Neuronal stem cell (in vitro differentiated cells): ENCODE results near the gene ASCC1.

Source experiments
- DNase-seq: peaks from one replicate; pipeline ENCODE4 v3.0.0-alpha.2; 2013; ENCODE audit warnings: low spot score
- H2AFZ ChIP-seq: one replicate; pipeline ENCODE4 v1.6.1; 2013; ENCODE audit warnings: mild to moderate bottlenecking, low read length, inconsistent platforms
- H2AK5ac ChIP-seq: 2 replicates; pipeline ENCODE4 v1.6.1; 2013; ENCODE audit warnings: low read depth, mild to moderate bottlenecking, inconsistent platforms, low read length, moderate library complexity, mixed read lengths
- H2BK120ac ChIP-seq: 2 replicates; pipeline ENCODE4 v1.6.1; 2013; ENCODE audit warnings: low read depth, mild to moderate bottlenecking, inconsistent platforms, low read length, moderate library complexity, mixed read lengths
- H2BK12ac ChIP-seq: one replicate; pipeline ENCODE4 v1.6.1; 2013; ENCODE audit warnings: low read length, inconsistent platforms
- H2BK15ac ChIP-seq: 2 replicates; pipeline ENCODE4 v1.6.1; 2013; ENCODE audit warnings: mild to moderate bottlenecking, low read length, inconsistent platforms, mixed read lengths
- H2BK5ac ChIP-seq: one replicate; pipeline ENCODE4 v1.6.1; 2013; ENCODE audit warnings: inconsistent platforms, mild to moderate bottlenecking, low read length, moderate library complexity
- H3K14ac ChIP-seq: one replicate; pipeline ENCODE4 v1.6.1; 2013; ENCODE audit warnings: low read length, inconsistent platforms
- H3K18ac ChIP-seq: 2 replicates; pipeline ENCODE4 v1.6.1; 2013; ENCODE audit warnings: low read length, inconsistent platforms
- H3K23ac ChIP-seq: 2 replicates; pipeline ENCODE4 v1.6.1; 2013; ENCODE audit warnings: low read depth, mild to moderate bottlenecking, mixed read lengths, low read length, inconsistent platforms; ENCODE audit not compliant: poor library complexity
- H3K27ac ChIP-seq: replicated peaks from 3 replicates; pipeline ENCODE4 v1.5.1; 2013; ENCODE audit warnings: low read length, inconsistent platforms
- H3K27me3 ChIP-seq, 3 experiments: 2 replicates each; pipeline ENCODE4 v1.6.1; 2013; ENCODE audit warnings: low read length in 3 of 3, mild to moderate bottlenecking in 2 of 3, inconsistent platforms in 1 of 3, low read depth in 1 of 3, mixed read lengths in 1 of 3, moderate library complexity in 1 of 3; ENCODE audit not compliant: control insufficient read depth in 3 of 3, insufficient read depth in 3 of 3
- H3K36me3 ChIP-seq, 2 donors: replicated peaks in 1 of 2; 2 replicates each; pipeline ENCODE4 v1.6.1; 2013; ENCODE audit warnings: low read length in 2 of 2; ENCODE audit not compliant: control insufficient read depth in 2 of 2, insufficient read depth in 2 of 2
- H3K4ac ChIP-seq: 2 replicates; pipeline ENCODE4 v1.6.1; 2013; ENCODE audit warnings: inconsistent platforms, mild to moderate bottlenecking, low read length, moderate library complexity
- H3K4me1 ChIP-seq, 2 donors: 1 replicate in 1 of 2; 2 replicates in 1 of 2; pipeline ENCODE4 v1.6.1; 2013; ENCODE audit warnings: low read length in 2 of 2, low read depth in 1 of 2; ENCODE audit not compliant: control insufficient read depth in 2 of 2, insufficient read depth in 1 of 2
- H3K4me2 ChIP-seq: one replicate; pipeline ENCODE4 v1.6.1; 2013; ENCODE audit warnings: mild to moderate bottlenecking, low read length, inconsistent platforms; ENCODE audit not compliant: insufficient read depth, poor library complexity, severe bottlenecking
- H3K4me3 ChIP-seq, 2 donors: 2 replicates each; pipeline ENCODE4 v1.5.1; 2013; ENCODE audit warnings: low read length in 2 of 2, mild to moderate bottlenecking in 2 of 2, inconsistent platforms in 1 of 2, moderate library complexity in 1 of 2
- H3K79me1 ChIP-seq: one replicate; pipeline ENCODE4 v1.6.1; 2013; ENCODE audit warnings: low read depth, mild to moderate bottlenecking, inconsistent platforms, low read length, moderate library complexity
- H3K9ac ChIP-seq: one replicate; pipeline ENCODE4 v1.6.1; 2013; ENCODE audit warnings: mild to moderate bottlenecking, low read depth, low read length, inconsistent platforms; ENCODE audit not compliant: poor library complexity
- H3K9me3 ChIP-seq, 2 donors: replicated peaks in 1 of 2; 2 replicates each; pipeline versions ENCODE3 to v1.6.1; 2013; ENCODE audit warnings: low read length in 2 of 2, mild to moderate bottlenecking in 2 of 2, inconsistent platforms in 1 of 2, low read depth in 1 of 2, mixed read lengths in 1 of 2, moderate library complexity in 1 of 2; ENCODE audit not compliant: control insufficient read depth in 2 of 2, insufficient read depth in 1 of 2
- H4K8ac ChIP-seq: one replicate; pipeline ENCODE4 v1.6.1; 2013; ENCODE audit warnings: low read depth, mild to moderate bottlenecking, inconsistent platforms, low read length, moderate library complexity
- H4K91ac ChIP-seq: one replicate; pipeline ENCODE4 v1.6.1; 2013; ENCODE audit warnings: low read length, low read depth, mild to moderate bottlenecking, inconsistent platforms; ENCODE audit not compliant: poor library complexity
- WGBS, 2 donors: extraction: QIAGEN DNeasy Blood & Tissue Kit; methylation state at CpG; one replicate each; pipeline ENCODE4 v1.1.7; 2013; ENCODE audit warnings: missing lambda C conversion rate in 2 of 2, mixed read lengths in 1 of 2; ENCODE audit not compliant: insufficient read length in 2 of 2, insufficient replicate concordance in 1 of 2; ENCODE audit errors: extremely low coverage in 2 of 2; 5-methylcytosine and 5-hydroxymethylcytosine counted together

Gene ASCC1

DNA sequence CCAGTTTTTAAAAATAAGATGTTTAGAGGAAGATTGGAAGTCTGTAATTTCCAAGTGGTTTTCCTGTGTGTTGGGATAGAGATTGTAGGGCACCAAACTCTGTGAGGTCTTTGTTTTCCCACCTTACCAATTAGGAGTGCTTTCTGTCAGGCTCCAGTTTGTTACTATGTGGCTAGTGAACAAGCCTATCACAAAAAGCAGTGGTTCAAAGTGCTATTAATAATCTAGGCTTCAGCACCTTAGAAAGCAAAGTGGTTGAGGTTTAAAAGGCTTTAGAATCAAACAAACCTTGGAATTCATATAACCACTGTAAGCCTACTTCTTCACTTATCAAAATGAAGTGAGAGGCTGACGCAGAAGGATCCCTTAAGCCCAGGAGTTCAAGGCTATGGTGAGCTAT, 11.4 kb downstream of the ASCC1 start:
- Histone ChIP-seq H3K4me1 (no peaks in the 10 kb centered on the region), H2BK5ac (no peak overlapping the region), H3K9ac (no peak overlapping the region), H3K36me3 (peaks cover 3 to 67% of the 10 kb centered on the region in 2 donors), H2AK5ac (no peak overlapping the region), H3K18ac (no peak overlapping the region), H4K8ac (no peak overlapping the region), H2BK15ac (no peak overlapping the region), H3K9me3 (no peaks in the 10 kb centered on the region), H3K4me3 (no peak overlapping the region), H2BK120ac (no peak overlapping the region), H3K79me1 (no peaks in the 10 kb centered on the region), H2AFZ (no peak overlapping the region), H3K4me2 (no peak overlapping the region), H3K14ac (no peak overlapping the region), H3K27ac (no peak overlapping the region), H3K4ac (no peak overlapping the region), H3K27me3 (no peaks in the 10 kb centered on the region), H2BK12ac (no peak overlapping the region), H4K91ac (no peak overlapping the region), H3K23ac (no peak overlapping the region)
- no CpG with 5 or more reads among the region's 1 CpG for WGBS, 2 donors
- DNase-seq, result no peak

DNA sequence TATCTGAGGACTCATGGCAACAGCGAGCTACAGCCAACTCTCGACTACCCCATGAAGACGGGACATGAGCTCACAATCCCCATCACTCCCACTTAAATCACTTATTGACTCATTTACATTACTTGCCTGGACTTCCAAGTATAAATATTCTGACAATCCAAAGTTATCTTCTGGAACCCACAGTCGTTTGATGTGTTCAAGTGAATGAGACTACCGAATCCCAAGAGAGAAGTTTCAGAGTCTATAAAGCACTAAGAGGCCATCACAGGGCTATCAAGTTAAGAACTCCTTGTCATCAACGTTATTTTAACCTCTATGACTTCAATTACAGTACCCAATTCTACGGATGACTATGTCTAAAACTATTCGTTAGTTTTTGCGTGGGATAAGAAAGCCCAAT, 11.8 kb downstream of the ASCC1 start:
- no peaks in the 10 kb centered on the region for H3K79me1 ChIP-seq
- H2BK5ac ChIP-seq, result no peak overlapping the region
- no peak overlapping the region for H2AFZ ChIP-seq
- H4K8ac ChIP-seq, result no peak overlapping the region
- no peak overlapping the region for H3K4ac ChIP-seq
- H3K4me2 ChIP-seq, result no peak overlapping the region
- DNase-seq, result no peak
- no peak overlapping the region for H4K91ac ChIP-seq
- H3K4me3 ChIP-seq, result no peak overlapping the region
- H3K4me1 ChIP-seq, result no peaks in the 10 kb centered on the region
- no peak overlapping the region for H3K23ac ChIP-seq
- H2BK15ac ChIP-seq, result no peak overlapping the region
- no peaks in the 10 kb centered on the region for H3K27me3 ChIP-seq
- no peaks in the 10 kb centered on the region for H3K9me3 ChIP-seq
- WGBS, 2 donors, result no CpG with 5 or more reads among the region's 9 CpGs
- no peak overlapping the region for H2BK12ac ChIP-seq
- no peak overlapping the region for H3K27ac ChIP-seq
- peaks cover 3 to 63% of the 10 kb centered on the region in 2 donors for H3K36me3 ChIP-seq
- no peak overlapping the region for H3K9ac ChIP-seq
- no peak overlapping the region for H2AK5ac ChIP-seq
- no peak overlapping the region for H2BK120ac ChIP-seq
- no peak overlapping the region for H3K14ac ChIP-seq
- H3K18ac ChIP-seq, result no peak overlapping the region

DNA sequence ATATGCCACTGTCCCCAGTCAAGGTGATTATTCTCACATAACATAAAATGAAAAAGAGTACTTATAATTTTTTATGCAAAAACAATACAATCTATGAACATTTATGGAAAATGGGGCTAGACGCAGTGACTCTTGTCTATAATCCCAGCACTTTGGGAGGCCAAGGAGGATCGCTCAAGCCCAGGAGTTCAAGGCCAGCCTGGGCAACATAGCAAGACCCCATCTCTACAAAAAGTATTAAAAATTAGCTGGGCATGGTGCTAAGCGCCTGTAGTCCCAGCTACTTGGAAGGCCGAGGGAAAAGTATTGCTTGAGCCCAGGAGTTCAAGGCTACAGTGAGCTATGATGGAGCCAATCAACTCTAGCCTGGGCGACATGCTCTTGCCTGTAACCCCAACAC, 14.8 kb downstream of the ASCC1 start:
- Histone ChIP-seq H2BK5ac (peak overlapping the region; percentile 24), H3K23ac (no peak overlapping the region), H3K4ac (no peak overlapping the region), H4K91ac (no peak overlapping the region), H3K27ac (no peak overlapping the region), H2BK120ac (no peak overlapping the region), H3K9me3 (no peaks in the 10 kb centered on the region), H3K4me2 (no peak overlapping the region), H3K4me3 (no peak overlapping the region), H3K27me3 (no peaks in the 10 kb centered on the region), H3K9ac (no peak overlapping the region), H2BK15ac (no peak overlapping the region), H2BK12ac (no peak overlapping the region), H2AFZ (no peak overlapping the region), H2AK5ac (no peak overlapping the region), H3K36me3 (peaks cover 3 to 55% of the 10 kb centered on the region in 2 donors), H3K14ac (no peak overlapping the region), H3K4me1 (no peaks in the 10 kb centered on the region), H4K8ac (no peak overlapping the region), H3K79me1 (no peaks in the 10 kb centered on the region), H3K18ac (no peak overlapping the region)
- no peak for DNase-seq
- WGBS, 2 donors, result no CpG with 5 or more reads among the region's 5 CpGs

DNA sequence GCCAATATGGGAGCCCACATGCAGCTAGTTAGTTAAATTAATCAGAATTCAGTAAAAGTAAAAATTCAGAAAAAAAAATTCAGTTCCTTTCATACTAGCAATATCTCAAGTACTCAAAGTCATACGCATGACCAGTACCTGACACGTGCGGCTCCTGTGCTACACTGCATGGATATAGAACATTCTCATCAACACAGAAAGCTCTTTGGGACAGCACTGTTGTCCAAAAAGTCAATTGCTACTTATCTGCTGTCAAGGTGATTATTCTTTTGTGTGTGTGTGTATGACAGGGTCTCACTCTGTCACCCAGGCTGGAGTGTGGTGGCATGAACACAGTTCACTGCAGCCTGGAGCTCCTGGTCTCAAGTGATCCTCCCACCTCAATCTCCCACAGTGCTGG, 15.2 kb downstream of the ASCC1 start:
- Histone ChIP-seq H3K36me3 (peaks cover 3 to 58% of the 10 kb centered on the region in 2 donors), H2BK120ac (no peak overlapping the region), H4K91ac (no peak overlapping the region), H3K14ac (no peak overlapping the region), H3K4me1 (no peaks in the 10 kb centered on the region), H3K4me2 (no peak overlapping the region), H3K4me3 (no peak overlapping the region), H2BK15ac (no peak overlapping the region), H3K27ac (no peak overlapping the region), H3K27me3 (no peaks in the 10 kb centered on the region), H4K8ac (no peak overlapping the region), H3K9ac (no peak overlapping the region), H2AFZ (no peak overlapping the region), H3K9me3 (no peaks in the 10 kb centered on the region), H2BK12ac (no peak overlapping the region), H2AK5ac (no peak overlapping the region), H3K18ac (no peak overlapping the region), H2BK5ac (no peak overlapping the region), H3K4ac (no peak overlapping the region), H3K79me1 (no peaks in the 10 kb centered on the region), H3K23ac (no peak overlapping the region)
- DNase-seq, result no peak
- WGBS, 2 donors, result no CpG with 5 or more reads among the region's 3 CpGs
